Activated T-helper 1 cell treated with Interleukin-2 at 50 U/mL for 16 hours (primary cell): ENCODE measurements around the gene MAB21L2.
"Not testable (repeated sequence)": the region's sequence is repeated elsewhere in the genome, so short reads cannot be mapped to it uniquely, and the experiment has no call there.

Source experiments
- DNase-seq: peaks from one replicate; pipeline ENCODE4 v3.0.0-alpha.2; 2020; ENCODE audit warnings: low read depth

The MAB21L2 gene

GRCh38 chr4:150582146-150582872, at the start of gene MAB21L2:
Gene MAB21L2 (plus strand): TSS chr4:150582151. CDS start chr4:150583030, 879 bp downstream.
- no peak for DNase-seq

GRCh38 chr4:150533673-150534072, 48.3 kb upstream of the MAB21L2 start:
- DNase-seq = no peak

GRCh38 chr4:150534818-150535217, 47.1 kb upstream of the MAB21L2 start:
- DNase-seq = no peak

GRCh38 chr4:150537911-150538310, 44.0 kb upstream of the MAB21L2 start:
- DNase-seq = not testable (repeated sequence)

GRCh38 chr4:150540536-150540935, 41.4 kb upstream of the MAB21L2 start:
- no peak for DNase-seq

- no peak for DNase-seq
Measured at GRCh38 chr4:150540959-150541360, 41.0 kb upstream of the MAB21L2 start.

- DNase-seq = no peak
Measured at GRCh38 chr4:150541681-150542080, 40.3 kb upstream of the MAB21L2 start.

- no peak for DNase-seq
Measured at GRCh38 chr4:150543042-150543441, 38.9 kb upstream of the MAB21L2 start.

- DNase-seq = no peak
Measured at GRCh38 chr4:150546286-150546685, 35.7 kb upstream of the MAB21L2 start.

GRCh38 chr4:150547154-150547838, 34.7 kb upstream of the MAB21L2 start:
- no peak for DNase-seq

- not testable (repeated sequence) for DNase-seq
Measured at GRCh38 chr4:150557811-150558210, 24.1 kb upstream of the MAB21L2 start.

GRCh38 chr4:150561143-150561737, 20.7 kb upstream of the MAB21L2 start:
- DNase-seq = no peak

GRCh38 chr4:150562250-150562649, 19.7 kb upstream of the MAB21L2 start:
- no peak for DNase-seq

- DNase-seq = no peak
Measured at GRCh38 chr4:150562751-150563150, 19.2 kb upstream of the MAB21L2 start.

GRCh38 chr4:150564967-150565366, 17.0 kb upstream of the MAB21L2 start:
- not testable (repeated sequence) for DNase-seq

GRCh38 chr4:150567070-150567469, 14.9 kb upstream of the MAB21L2 start:
- no peak for DNase-seq

- DNase-seq = no peak
Measured at GRCh38 chr4:150569384-150569987, 12.5 kb upstream of the MAB21L2 start.

GRCh38 chr4:150569998-150570535, 11.9 kb upstream of the MAB21L2 start:
- DNase-seq = no peak

GRCh38 chr4:150570862-150571261, 11.1 kb upstream of the MAB21L2 start:
- DNase-seq = no peak

GRCh38 chr4:150572704-150573504, 9.0 kb upstream of the MAB21L2 start:
- no peak for DNase-seq

GRCh38 chr4:150573534-150573933, 8.4 kb upstream of the MAB21L2 start:
- DNase-seq = no peak

GRCh38 chr4:150574678-150575077, 7.3 kb upstream of the MAB21L2 start:
- no peak for DNase-seq
